Prostate gland (tissue), 2 donors: ENCODE results near the gene RIPOR2. TPM values are rescaled to one million over a fixed set of nuclear protein-coding genes. Genes with fewer than 3 reads are reported as not detected.
A peak's percentile ranks its signal among the peaks of the same experiment; 100 is the strongest.
"Not testable (repeated sequence)": the region's sequence is repeated elsewhere in the genome, so short reads cannot be mapped to it uniquely, and the experiment has no call there.

Source experiments
- DNase-seq: peaks from one replicate; pipeline ENCODE4 v3.0.0-alpha.2; 2019; ENCODE audit warnings: low spot score
- H3K27ac ChIP-seq, 2 donors: fragments of 200-600 bp; sonication (generic); 2 replicates each; pipeline ENCODE4 v1.5.1; 2017 to 2019
- H3K27me3 ChIP-seq: fragments of 200-600 bp; sonication (generic); replicated peaks from 2 replicates; pipeline ENCODE4 v1.5.1; 2019; ENCODE audit not compliant: insufficient read depth
- H3K36me3 ChIP-seq, 2 donors: fragments of 200-600 bp; sonication (generic); 1 replicate in 1 of 2; 2 replicates in 1 of 2; pipeline versions ENCODE4 v1.5.1 to v1.8.1; 2017 to 2019
- H3K4me1 ChIP-seq: fragments of 200-600 bp; sonication (generic); replicated peaks from 2 replicates; pipeline ENCODE4 v1.5.1; 2019
- H3K4me3 ChIP-seq, 2 donors: fragments of 200-600 bp; sonication (generic); 2 replicates each; pipeline ENCODE4 v1.5.1; 2017 to 2019
- H3K9me3 ChIP-seq: fragments of 200-600 bp; sonication (generic); 2 replicates; pipeline ENCODE4 v1.5.1; 2017
- POLR2A ChIP-seq: fragments of 450-650 bp; IDR thresholded peaks from one replicate; pipeline ENCODE4 v1.6.1; 2016; ENCODE audit warnings: antibody characterized with exemption, mild to moderate bottlenecking
- POLR2AphosphoS5 ChIP-seq: sonication (generic); formaldehyde crosslinking; IDR thresholded peaks from one replicate; pipeline ENCODE4 v1.6.1; 2017; ENCODE audit warnings: antibody characterized with exemption
- WGBS: methylation state at CpG from one replicate; pipeline ENCODE4 v1.1.5; 2018; 5-methylcytosine and 5-hydroxymethylcytosine counted together
- intact Hi-C: fragments of 100-400 bp; cut with DNase I; formaldehyde crosslinking; loops from one replicate; pipeline ENCODE4 v1.14.2; 2022
- total RNA-seq, 2 donors: library from RNA; depleted of rRNA; stranded (reverse); fragments of >200 nt; gene quantifications; one replicate each; pipeline ENCODE4 v1.1.0, GENCODE V29; 2016
- TF ChIP-seq, protein P1 (sequence below), 4 experiments: fragments of 200-600 bp in 2 of 4; fragments of 450-650 bp in 2 of 4; sonication (generic) in 2 of 4; IDR thresholded peaks; 1 replicate in 3 of 4; 2 replicates in 1 of 4; pipeline ENCODE4 v1.5.1; 2016 to 2019; ENCODE audit warnings: antibody characterized with exemption in 4 of 4, mild to moderate bottlenecking in 2 of 4, moderate library complexity in 2 of 4

Gene RIPOR2
- total RNA-seq, 2 donors from 2014 or later, result 16.1 to 23.7 TPM

DNA sequence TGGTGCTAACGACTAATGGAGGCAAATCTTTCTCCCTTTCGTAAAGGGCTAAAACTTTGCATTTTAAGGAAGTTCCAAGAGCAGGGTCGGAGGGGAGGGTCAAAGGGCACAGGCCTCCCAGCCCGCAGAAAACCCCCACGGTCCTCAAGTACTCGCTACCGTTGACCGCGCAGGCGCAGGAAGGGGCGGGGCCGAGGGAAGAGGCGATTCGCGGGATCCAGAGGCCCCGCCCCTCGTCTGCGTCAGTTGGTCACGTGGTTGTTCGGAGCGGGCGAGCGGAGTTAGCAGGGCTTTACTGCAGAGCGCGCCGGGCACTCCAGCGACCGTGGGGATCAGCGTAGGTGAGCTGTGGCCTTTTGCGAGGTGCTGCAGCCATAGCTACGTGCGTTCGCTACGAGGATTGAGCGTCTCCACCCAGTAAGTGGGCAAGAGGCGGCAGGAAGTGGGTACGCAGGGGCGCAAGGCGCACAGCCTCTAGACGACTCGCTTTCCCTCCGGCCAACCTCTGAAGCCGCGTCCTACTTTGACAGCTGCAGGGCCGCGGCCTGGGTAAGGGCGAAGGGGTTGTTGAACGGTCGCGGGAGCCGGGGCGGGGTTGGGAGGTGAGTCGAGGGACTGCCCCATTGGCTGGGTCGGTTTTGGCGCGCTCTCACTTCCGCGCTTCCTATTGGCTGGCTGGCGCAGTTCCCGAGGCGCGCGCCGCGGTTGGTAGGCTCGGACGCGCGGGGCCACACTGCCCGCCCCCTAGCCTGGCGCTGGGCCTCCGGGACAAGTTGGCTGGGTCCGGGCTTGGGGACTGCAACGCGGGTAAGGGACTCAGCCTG lies 160.9 kb downstream of the RIPOR2 start, which contains the start of gene GMNN:
GMNN (plus strand) TSS at position 242 of the 824 bp plus-strand sequence. CDS start 2,310 bp downstream, outside the sequence.
- Histone ChIP-seq H3K9me3 (no peaks in the 10 kb centered on the region), H3K36me3 (no peaks in the 10 kb centered on the region), H3K4me1 (no peaks in the 10 kb centered on the region), H3K27ac (peak within 1 kb of the TSS; percentile 99), H3K4me3 (peak within 1 kb of the TSS; percentile 94 to 99), H3K27me3 (no peaks in the 10 kb centered on the region)
- TF ChIP-seq, protein P1, sequence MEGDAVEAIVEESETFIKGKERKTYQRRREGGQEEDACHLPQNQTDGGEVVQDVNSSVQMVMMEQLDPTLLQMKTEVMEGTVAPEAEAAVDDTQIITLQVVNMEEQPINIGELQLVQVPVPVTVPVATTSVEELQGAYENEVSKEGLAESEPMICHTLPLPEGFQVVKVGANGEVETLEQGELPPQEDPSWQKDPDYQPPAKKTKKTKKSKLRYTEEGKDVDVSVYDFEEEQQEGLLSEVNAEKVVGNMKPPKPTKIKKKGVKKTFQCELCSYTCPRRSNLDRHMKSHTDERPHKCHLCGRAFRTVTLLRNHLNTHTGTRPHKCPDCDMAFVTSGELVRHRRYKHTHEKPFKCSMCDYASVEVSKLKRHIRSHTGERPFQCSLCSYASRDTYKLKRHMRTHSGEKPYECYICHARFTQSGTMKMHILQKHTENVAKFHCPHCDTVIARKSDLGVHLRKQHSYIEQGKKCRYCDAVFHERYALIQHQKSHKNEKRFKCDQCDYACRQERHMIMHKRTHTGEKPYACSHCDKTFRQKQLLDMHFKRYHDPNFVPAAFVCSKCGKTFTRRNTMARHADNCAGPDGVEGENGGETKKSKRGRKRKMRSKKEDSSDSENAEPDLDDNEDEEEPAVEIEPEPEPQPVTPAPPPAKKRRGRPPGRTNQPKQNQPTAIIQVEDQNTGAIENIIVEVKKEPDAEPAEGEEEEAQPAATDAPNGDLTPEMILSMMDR (IDR thresholded peaks at IDR 0.05), result peak in 1 of 4 experiments; percentile 23
- TF ChIP-seq POLR2AphosphoS5, result peak; percentile 77
- TF ChIP-seq POLR2A, result peak; percentile 80
- DNase-seq, result peak; percentile 97
- intact Hi-C loops, result loop anchor here (5.0 kb wide), 1 partner anchor 53 kb away; no protein-coding TSS in a partner anchor
- under 1% methylated on average over 67 of the region's 75 CpGs for WGBS

DNA sequence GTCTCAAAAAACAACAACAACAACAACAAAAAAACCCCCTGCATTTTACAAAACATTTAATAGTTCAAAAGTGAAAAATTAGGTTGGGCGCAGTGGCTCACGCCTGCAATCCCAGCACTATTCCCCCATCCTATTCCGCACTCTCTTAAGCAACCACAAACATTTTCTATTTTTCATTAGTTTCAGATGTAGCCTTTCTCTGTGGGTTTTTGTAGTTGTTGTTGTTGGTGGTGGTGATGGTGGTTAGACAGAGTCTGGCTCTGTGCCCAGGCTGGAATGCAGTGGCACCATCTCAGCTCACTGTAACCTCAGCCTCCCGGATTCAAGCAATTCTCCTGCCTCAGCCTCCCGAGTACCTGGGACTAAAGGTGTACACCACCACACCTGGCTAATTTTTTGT lies 167.4 kb downstream of the RIPOR2 start:
- WGBS, result 95% methylated on average over 5 of the region's 5 CpGs
- H3K27ac ChIP-seq, result no peak overlapping the region
- H3K36me3 ChIP-seq, result no peaks in the 10 kb centered on the region
- no peaks in the 10 kb centered on the region for H3K4me1 ChIP-seq
- no peaks in the 10 kb centered on the region for H3K9me3 ChIP-seq
- H3K27me3 ChIP-seq, result no peaks in the 10 kb centered on the region
- no peak for DNase-seq
- intact Hi-C loops, result loop anchor here (5.0 kb wide), 1 partner anchor 186 kb away; no protein-coding TSS in a partner anchor
- TF ChIP-seq POLR2AphosphoS5 (no peak), POLR2A (no peak)
- TF ChIP-seq, protein P1 (IDR thresholded peaks at IDR 0.05), result no peak
- H3K4me3 ChIP-seq, result no peak overlapping the region

DNA sequence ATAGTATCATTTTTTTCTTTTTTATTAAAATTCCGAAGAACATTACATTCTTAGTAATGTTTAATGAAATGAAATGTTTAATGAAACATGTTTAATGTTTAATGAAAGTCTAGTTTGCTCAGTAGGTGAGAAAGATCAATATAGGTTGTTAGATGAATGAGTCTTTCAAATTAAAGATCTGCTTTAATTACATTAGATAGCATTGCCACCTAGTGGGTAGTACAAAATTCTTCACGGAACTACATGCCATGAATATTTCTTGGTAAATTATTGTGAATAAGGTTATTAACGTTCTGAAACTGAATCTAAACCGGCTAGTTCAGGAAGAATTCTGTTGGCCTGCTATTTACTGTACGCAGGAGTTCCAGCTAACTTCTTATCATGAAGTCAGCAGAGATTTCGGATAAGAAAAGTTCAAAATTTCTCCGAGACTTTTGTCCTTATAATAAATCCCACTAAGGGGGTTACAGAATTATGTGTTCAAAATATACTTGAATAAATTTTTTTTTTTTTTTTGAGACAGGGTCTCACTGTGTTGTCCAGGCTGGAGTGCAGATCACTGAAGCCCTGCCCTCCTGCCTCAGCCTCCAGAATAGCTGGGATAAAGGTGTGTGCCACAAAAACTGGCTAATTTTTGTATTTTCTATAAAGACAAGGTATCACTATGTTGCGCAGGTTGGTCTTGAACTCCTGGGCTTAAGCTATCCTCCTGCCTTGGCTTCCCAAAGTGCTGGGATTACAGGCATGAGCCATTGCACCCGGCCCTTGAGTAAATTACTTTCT lies 168.9 kb downstream of the RIPOR2 start:
- H3K9me3 ChIP-seq, result no peaks in the 10 kb centered on the region
- H3K4me3 ChIP-seq, result no peak overlapping the region
- no peaks in the 10 kb centered on the region for H3K36me3 ChIP-seq
- 48% methylated on average over 9 of the region's 9 CpGs for WGBS
- TF ChIP-seq POLR2A (no peak), POLR2AphosphoS5 (no peak)
- TF ChIP-seq, protein P1 (IDR thresholded peaks at IDR 0.05), result peak in 3 of 4 experiments; percentile 36 to 70 (median 66)
- no peak for DNase-seq
- H3K27me3 ChIP-seq, result no peaks in the 10 kb centered on the region
- no peak overlapping the region for H3K27ac ChIP-seq
- intact Hi-C loops, result loop anchor here (5.0 kb wide), 1 partner anchor 185 kb away; no protein-coding TSS in a partner anchor
- H3K4me1 ChIP-seq, result no peaks in the 10 kb centered on the region

DNA sequence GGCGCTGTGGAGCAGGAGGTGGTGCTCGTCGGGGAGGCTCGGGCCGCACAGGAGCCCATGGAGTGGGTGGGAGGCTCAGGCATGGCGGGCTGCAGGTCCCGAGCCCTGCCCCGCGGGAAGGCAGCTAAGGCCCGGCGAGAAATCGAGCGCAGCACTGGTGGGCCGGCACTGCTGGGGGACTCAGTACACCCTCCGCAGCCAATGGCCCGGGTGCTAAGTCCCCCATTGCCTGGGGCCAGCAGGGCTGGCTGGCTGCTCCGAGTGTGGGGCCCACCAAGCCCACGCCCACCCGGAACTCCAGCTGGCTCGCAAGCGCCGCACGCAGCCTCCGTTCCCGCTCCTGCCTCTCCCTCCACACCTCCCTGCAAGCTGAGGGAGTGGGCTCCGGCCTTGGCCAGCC lies 169.8 kb downstream of the RIPOR2 start:
- DNase-seq, H3K36me3 ChIP-seq, H3K4me1 ChIP-seq, H3K27me3 ChIP-seq, H3K9me3 ChIP-seq, H3K27ac ChIP-seq, H3K4me3 ChIP-seq: not testable (repeated sequence)
- 91% methylated on average over 25 of the region's 26 CpGs for WGBS
- intact Hi-C loops, result loop anchor here (5.0 kb wide), 1 partner anchor 184 kb away; no protein-coding TSS in a partner anchor

DNA sequence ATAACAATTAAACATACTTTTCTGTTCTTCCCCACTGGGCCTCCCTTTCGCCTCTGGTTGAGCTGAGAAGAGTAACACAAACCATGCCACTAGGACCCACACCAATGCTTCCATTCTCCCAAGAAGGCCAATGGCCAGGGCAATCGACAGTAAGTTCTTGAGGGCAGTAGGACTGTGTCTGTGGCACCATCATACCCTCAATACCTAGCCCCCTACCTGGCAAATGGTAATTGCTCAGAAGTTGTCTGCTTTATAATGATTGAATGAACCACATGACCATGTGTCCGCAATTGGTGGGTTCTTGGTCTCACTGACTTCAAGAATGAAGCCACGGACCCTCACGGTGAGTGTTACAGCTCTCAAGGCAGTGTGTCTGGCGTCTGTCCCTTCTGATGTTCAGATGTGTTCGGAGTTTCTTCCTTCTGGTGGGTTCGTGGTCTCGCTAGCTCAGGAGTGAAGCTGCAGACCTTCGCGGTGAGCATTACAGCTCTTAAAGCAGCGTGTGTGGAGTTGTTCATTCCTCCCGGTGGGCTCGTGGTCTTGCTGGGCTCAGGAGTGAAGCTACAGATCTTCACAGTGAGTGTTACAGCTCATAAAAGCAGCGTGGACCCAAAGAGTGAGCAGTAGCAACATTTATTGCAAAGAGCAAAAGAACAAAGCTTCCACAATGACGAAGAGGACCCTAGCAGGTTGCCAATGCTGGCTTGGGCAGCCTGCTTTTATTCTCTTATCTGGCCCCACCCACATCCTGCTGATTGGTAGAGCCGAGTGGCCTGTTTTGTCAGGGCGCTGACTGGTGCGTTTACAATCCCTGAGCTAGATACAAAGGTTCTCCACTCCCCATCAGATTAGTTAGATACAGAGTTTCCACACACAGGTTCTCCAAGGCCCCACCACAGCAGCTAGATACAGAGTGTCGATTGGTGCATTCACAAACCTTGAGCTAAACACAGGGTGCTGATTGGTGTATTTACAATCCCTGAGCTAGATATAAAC lies 170.6 kb downstream of the RIPOR2 start:
- not testable (repeated sequence) for H3K4me1 ChIP-seq, H3K36me3 ChIP-seq, H3K27me3 ChIP-seq, H3K4me3 ChIP-seq, H3K27ac ChIP-seq, H3K9me3 ChIP-seq, DNase-seq
- 89% methylated on average over 20 of the region's 20 CpGs for WGBS
- intact Hi-C loops, result loop anchor here (5.0 kb wide), 1 partner anchor 183 kb away; no protein-coding TSS in a partner anchor
